ENCODE data around the gene ZNF577. TPM values are rescaled to one million over a fixed set of nuclear protein-coding genes. Genes with fewer than 3 reads are reported as not detected.

The ZNF577 gene
- 10 to 100 TPM; 10.4 to 26.6 (median 12.5) TPM for total RNA-seq

DNA sequence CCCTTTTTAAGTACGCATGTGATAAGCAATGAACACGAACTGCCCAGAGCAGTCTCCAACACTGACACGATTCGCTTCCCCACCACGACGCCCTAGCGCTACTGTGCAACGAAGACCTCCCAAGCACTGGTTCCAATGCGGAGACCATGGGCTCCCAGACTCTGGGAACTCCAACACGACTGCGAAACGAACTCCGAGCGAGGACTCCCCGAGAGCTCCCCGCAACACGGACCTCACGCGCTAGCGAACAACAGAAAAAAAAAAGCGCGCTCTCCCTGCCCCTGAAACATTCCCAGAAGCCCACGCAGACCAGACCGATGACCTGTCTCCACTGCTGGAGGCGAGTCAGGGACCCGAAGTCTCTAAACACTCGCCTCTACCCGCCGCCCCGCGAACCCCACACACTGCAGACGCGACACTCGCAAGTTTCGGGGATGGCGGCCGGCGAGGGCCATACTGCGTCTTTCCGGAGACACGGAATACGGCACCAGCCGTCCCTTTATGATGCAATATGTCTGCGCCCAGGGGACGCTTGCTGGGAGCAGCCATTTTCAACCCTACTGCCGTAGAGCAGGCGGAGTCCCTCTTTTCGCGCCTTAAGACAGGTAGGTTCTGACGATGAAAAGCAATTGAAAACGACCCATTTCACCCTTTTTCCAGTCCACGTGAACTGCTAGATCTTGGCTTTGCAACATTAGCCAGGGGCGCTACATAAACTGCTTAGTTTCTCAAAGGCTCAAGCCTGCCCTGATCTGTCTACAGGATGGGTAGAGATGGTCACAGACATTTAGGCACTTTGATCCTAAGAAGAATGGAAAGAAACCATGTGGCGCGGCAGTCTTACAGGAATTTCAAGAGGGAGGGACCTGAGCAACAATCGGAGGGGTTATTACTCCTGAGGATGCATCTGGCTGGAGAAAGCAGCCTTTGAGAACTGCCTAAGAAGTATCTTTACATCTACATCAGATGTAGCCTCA lies at the start of gene ZNF577:
TSS of gene ZNF577 (minus strand) at position 430 of the 977 bp plus-strand sequence. CDS start 7,569 bp downstream, outside the sequence.
- peak; percentile 72 for DNase-seq (ENCODE audit: low spot score)
- peak; percentile 85 for ATAC-seq (ENCODE audit: low FRiP score)
- TF ChIP-seq, protein P1, sequence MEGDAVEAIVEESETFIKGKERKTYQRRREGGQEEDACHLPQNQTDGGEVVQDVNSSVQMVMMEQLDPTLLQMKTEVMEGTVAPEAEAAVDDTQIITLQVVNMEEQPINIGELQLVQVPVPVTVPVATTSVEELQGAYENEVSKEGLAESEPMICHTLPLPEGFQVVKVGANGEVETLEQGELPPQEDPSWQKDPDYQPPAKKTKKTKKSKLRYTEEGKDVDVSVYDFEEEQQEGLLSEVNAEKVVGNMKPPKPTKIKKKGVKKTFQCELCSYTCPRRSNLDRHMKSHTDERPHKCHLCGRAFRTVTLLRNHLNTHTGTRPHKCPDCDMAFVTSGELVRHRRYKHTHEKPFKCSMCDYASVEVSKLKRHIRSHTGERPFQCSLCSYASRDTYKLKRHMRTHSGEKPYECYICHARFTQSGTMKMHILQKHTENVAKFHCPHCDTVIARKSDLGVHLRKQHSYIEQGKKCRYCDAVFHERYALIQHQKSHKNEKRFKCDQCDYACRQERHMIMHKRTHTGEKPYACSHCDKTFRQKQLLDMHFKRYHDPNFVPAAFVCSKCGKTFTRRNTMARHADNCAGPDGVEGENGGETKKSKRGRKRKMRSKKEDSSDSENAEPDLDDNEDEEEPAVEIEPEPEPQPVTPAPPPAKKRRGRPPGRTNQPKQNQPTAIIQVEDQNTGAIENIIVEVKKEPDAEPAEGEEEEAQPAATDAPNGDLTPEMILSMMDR (IDR thresholded peaks at IDR 0.05), result no peak

DNA sequence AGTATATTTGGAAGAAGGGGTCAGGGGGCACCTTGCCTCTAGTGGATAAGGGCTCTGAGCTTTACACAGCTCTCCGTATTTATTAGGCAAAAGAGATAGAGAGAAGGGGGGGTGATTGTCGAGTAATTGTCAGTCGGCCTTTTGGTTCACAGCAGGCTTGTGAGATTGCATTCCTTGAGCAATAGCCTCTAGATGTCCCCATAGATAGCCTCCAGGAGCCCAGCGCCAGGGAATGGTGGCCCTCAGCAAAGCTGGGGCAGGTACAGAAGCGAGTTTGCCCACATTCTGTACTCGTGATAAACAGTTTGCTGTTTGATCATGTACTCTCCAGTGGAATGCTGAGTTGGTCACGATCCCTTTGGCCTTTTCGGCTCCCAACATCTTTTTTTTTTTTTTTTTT lies 44.2 kb upstream of the ZNF577 start:
- ATAC-seq (ENCODE audit: low FRiP score) (no peak), DNase-seq (ENCODE audit: low spot score) (no peak)
- TF ChIP-seq, protein P1 (IDR thresholded peaks at IDR 0.05), result no peak

DNA sequence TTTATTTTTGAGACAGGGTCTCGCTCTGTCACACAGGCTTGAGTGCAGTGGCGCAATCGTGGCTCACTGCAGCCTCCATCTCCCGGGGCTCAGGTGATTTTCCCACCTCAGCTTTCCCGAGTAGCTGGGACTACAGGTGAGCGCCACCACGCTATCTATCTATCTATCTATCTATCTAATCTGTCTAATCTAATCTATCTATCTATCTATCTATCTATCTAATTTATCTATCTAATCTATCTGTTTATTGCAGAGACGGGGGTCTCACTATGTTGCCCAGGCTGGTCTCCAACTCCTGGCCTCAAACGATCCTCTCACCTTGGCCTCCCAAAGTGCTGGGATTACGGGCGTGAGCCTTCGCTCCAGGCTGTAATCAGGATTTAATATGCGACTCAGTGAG lies 40.1 kb upstream of the ZNF577 start:
- TF ChIP-seq, protein P1 (IDR thresholded peaks at IDR 0.05), result no peak
- DNase-seq (ENCODE audit: low spot score), result no peak
- ATAC-seq (ENCODE audit: low FRiP score), result no peak

DNA sequence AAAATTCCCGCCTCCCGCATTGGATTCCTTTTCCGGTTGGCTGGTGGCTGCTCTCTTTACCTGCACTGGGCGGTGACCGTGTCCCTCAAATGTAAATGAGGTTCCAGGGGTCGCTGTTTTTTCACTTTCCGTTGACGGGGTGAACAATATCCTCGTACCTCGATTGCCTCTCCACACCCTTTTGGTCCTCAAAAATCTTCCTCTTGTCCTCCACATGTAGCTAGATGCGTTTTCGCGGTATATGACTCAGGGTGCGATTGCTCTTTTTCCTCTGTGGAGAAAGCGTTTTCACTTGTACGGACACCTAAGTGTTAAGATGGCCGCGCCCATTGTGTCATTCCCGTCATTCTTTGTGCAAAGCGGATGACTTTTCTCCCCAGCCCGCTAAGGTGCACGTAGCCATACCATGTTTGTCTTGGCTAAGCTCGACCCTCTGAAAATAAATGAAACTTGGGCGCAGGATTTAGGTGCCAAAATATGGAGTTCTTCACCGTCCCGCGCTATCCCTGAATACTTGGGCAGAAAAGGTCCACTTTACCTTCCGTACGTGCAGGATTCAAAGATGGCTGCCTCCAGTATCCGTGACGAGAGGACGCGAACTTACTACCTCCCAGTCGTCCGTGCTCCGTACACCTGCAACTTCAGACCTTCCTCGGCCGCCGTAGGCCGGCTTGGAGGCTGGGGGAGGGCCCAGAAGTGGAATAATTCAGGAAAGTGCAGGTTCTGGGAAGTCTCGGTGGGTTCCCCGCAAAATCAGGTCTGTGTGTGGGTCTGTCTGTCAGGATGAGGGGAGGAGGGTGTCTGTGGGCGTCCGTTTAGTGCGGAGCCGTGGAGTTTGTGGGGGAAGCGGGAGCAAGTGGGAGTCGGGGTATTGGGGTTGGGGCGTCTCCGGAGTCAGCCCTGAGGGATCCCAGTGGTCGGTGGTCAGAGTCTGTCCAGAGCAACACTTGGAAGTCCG lies 39.3 kb upstream of the ZNF577 start, which contains the start of gene ZNF613:
TSS of gene ZNF613 (plus strand) at position 689 of the 958 bp plus-strand sequence. CDS start 8,749 bp downstream, outside the sequence.
- DNase-seq (ENCODE audit: low spot score) (peak; percentile 51), ATAC-seq (ENCODE audit: low FRiP score) (peak; percentile 96)
- TF ChIP-seq, protein P1 (IDR thresholded peaks at IDR 0.05), result no peak

DNA sequence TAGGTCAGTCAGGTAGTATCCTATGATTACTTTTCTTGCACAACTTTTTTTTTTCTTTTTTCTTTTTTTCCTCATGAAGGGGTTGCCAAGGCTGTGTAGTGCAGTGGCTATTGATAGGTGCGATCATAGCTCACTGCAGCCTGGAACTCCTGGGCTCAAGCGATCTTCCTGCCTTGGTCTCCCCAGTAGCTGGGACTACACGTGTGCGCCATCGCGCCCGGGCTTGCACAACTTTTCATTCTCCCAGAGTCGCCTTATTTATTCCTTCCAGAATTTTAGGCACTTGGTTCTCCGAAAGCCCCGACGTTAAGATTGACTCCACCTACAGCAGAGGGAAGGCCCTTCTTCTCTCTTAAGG lies 38.7 kb upstream of the ZNF577 start:
- TF ChIP-seq, protein P1 (IDR thresholded peaks at IDR 0.05), result no peak
- DNase-seq (ENCODE audit: low spot score) (no peak), ATAC-seq (ENCODE audit: low FRiP score) (no peak)

DNA sequence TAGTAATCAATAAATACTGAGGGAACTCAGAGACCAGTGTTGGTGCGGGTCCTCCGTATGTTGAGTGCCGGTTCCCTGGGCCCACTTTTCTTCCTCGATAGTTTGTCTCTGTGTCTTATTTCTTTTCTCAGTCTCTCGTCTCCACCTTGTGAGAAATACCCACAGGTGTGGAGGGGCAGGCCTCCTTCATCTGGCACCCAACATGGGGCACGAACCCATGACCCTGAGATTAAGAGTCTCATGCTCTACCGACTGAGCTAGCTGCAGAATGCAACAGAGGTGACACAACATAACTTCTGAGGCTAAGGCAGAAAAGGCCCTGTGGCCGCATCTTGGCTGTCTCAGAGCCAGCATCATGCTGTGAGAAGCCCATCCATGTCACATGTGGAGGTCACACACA lies 34.2 kb upstream of the ZNF577 start:
- no peak for DNase-seq (ENCODE audit: low spot score)
- TF ChIP-seq, protein P1 (IDR thresholded peaks at IDR 0.05), result no peak

More for the DNA sequence above, 34.2 kb upstream of the ZNF577 start:
- ATAC-seq (ENCODE audit: low FRiP score), result no peak
